Ascending aorta (tissue), 2 donors: ENCODE measurements around the gene UNC5C. TPM values are rescaled to one million over a fixed set of nuclear protein-coding genes. Genes with fewer than 3 reads are reported as not detected.

Source experiments
- DNase-seq, 2 donors: peaks; one replicate each; pipeline ENCODE4 v3.0.0-alpha.2; 2019; ENCODE audit warnings: low spot score in 2 of 2
- H3K27ac ChIP-seq, 2 donors: fragments of 200-600 bp; sonication (generic); one replicate each; pipeline ENCODE4 v1.5.1; 2016 to 2017; ENCODE audit warnings: mild to moderate bottlenecking in 1 of 2
- H3K27me3 ChIP-seq: fragments of 200-600 bp; sonication (generic); one replicate; pipeline ENCODE4 v1.5.1; 2017
- H3K36me3 ChIP-seq, 2 donors: fragments of 200-600 bp; sonication (generic); one replicate each; pipeline ENCODE4 v1.5.1; 2016
- H3K4me1 ChIP-seq, 2 donors: fragments of 200-600 bp; sonication (generic); one replicate each; pipeline ENCODE4 v1.5.1; 2016 to 2017; ENCODE audit warnings: mild to moderate bottlenecking in 1 of 2
- H3K4me3 ChIP-seq, 2 donors: fragments of 200-600 bp; sonication (generic); one replicate each; pipeline ENCODE4 v1.5.1; 2016 to 2017; ENCODE audit warnings: mild to moderate bottlenecking in 1 of 2
- H3K9me3 ChIP-seq, 2 donors: fragments of 200-600 bp; sonication (generic); one replicate each; pipeline ENCODE4 v1.5.1; 2016
- intact Hi-C: fragments of 100-400 bp; cut with DNase I; formaldehyde crosslinking; loops from one replicate; pipeline ENCODE4 v1.15.1; 2023
- total RNA-seq: library from RNA; depleted of rRNA; stranded (reverse); fragments of >200 nt; gene quantifications from one replicate; pipeline ENCODE4 v1.1.0, GENCODE V29; 2016
- TF ChIP-seq, protein P1 (sequence below), 3 experiments: fragments of 200-600 bp in 2 of 3; fragments of 450-650 bp in 1 of 3; sonication (generic) in 2 of 3; IDR thresholded peaks; one replicate each; pipeline ENCODE4 v1.5.1; 2016 to 2019; ENCODE audit warnings: antibody characterized with exemption in 3 of 3, mild to moderate bottlenecking in 1 of 3, moderate library complexity in 1 of 3

The UNC5C gene
- total RNA-seq, 1 donor from 2014 or later: 13.3 TPM

DNA sequence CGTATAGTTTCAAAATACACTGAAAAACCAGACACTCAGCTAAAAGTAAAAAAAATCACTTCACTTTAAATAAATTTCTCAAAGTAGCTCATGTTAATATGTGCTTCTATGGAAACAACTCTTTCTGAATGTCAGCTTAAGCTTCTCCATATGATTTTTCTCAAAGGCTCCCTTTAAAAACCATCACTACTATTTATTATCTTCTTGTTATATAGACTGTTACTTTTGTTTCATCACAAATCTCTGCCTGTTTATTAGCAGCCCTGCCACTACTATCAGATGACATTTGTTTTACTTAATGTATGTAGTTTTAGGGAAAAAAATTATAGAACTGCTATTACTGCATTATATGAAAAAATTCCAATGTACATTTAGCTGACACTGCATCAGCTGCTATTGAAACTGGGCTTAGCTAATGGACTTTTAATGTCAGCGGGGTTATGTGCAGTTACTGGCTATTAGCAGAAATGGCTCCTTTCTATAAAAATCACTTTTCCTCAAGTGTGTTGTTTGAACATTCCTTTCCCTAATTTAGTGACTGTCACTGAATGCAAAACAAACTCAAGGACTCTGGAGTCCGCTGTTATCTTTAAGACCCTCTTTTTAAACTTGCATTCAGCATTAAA lies 10.8 kb downstream of the UNC5C start:
- DNase-seq: no peak
- Histone ChIP-seq H3K27ac (peak overlapping the region; percentile 93 to 96), H3K36me3 (no peaks in the 10 kb centered on the region), H3K9me3 (no peaks in the 10 kb centered on the region), H3K27me3 (no peaks in the 10 kb centered on the region), H3K4me1 (peaks cover 0 to 2% of the 10 kb centered on the region in 2 donors), H3K4me3 (peak overlapping the region in 1 of 2 donors; percentile 98)
- intact Hi-C loops: no loop called here
- TF ChIP-seq, protein P1, sequence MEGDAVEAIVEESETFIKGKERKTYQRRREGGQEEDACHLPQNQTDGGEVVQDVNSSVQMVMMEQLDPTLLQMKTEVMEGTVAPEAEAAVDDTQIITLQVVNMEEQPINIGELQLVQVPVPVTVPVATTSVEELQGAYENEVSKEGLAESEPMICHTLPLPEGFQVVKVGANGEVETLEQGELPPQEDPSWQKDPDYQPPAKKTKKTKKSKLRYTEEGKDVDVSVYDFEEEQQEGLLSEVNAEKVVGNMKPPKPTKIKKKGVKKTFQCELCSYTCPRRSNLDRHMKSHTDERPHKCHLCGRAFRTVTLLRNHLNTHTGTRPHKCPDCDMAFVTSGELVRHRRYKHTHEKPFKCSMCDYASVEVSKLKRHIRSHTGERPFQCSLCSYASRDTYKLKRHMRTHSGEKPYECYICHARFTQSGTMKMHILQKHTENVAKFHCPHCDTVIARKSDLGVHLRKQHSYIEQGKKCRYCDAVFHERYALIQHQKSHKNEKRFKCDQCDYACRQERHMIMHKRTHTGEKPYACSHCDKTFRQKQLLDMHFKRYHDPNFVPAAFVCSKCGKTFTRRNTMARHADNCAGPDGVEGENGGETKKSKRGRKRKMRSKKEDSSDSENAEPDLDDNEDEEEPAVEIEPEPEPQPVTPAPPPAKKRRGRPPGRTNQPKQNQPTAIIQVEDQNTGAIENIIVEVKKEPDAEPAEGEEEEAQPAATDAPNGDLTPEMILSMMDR (IDR thresholded peaks at IDR 0.05): no peak

DNA sequence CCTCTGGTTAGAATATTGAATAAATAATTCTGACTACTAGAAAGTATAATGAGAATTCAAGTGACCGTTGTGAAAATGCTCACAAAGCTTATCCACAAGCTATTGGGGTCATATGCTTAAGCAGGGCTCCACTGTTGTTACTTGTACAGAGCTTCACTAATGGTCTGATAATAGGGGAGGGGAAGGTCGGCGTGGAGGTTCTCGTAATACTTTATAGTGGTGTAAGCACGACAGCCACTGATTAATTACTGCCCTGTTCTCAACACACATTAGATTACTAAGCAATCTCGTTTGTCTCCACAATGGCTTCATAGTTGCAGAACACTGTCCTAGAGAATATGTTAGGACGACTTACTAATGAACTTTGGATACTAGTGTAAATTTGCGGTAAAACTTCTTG lies 11.6 kb downstream of the UNC5C start:
- H3K27me3 ChIP-seq: no peaks in the 10 kb centered on the region

DNA sequence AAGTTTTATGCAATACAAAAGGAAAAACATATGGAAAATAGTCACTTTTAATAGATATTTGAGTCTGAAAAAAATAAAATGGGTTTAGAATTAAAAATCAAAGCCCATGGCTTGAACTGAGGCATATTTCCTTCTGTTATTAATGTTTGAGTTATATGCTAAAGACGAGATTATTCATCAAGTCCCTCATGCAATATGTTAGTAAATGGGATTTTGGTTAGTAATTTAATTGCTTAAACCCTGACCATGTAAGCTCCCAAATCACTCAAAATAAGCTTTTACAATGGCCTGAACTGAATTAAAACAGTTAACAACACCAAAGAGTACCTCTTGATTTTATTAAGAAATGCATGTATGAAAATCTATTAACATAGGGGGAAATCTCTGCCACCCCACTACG lies 12.1 kb downstream of the UNC5C start:
- peaks cover 0 to 2% of the 10 kb centered on the region in 2 donors for H3K4me1 ChIP-seq
- intact Hi-C loops: no loop called here
- no peaks in the 10 kb centered on the region for H3K27me3 ChIP-seq
- TF ChIP-seq, protein P1 (IDR thresholded peaks at IDR 0.05): no peak
- H3K27ac ChIP-seq: peak overlapping the region; percentile 93 to 96
- peak overlapping the region in 1 of 2 donors; percentile 98 for H3K4me3 ChIP-seq
- no peak for DNase-seq
- H3K9me3 ChIP-seq: no peaks in the 10 kb centered on the region
- no peaks in the 10 kb centered on the region for H3K36me3 ChIP-seq

More for the DNA sequence above, 11.6 kb downstream of the UNC5C start:
- H3K9me3 ChIP-seq: no peaks in the 10 kb centered on the region
- peaks cover 0 to 2% of the 10 kb centered on the region in 2 donors for H3K4me1 ChIP-seq
- H3K27ac ChIP-seq: peak overlapping the region; percentile 93 to 96
- no peaks in the 10 kb centered on the region for H3K36me3 ChIP-seq
- DNase-seq: no peak
- intact Hi-C loops: no loop called here
- TF ChIP-seq, protein P1 (IDR thresholded peaks at IDR 0.05): no peak
- H3K4me3 ChIP-seq: peak overlapping the region in 1 of 2 donors; percentile 98

DNA sequence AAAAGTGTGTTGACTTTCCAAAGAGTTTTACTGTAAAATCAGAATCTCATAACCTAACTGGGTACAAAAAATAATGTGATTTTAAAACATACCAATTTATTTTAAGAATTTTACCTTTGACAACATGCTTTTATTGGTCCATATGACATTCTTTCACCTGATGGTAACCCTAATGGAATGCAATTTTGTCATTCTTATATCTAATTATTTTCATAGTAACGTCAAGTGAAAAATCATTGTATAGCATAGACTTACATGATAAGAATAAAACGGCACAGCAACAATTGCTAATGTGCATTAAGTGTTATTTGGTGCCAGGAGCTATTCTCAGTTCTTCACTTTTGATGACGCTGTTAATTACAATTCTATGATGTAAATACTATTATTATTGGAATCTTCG lies 13.6 kb downstream of the UNC5C start:
- H3K4me3 ChIP-seq: peak overlapping the region in 1 of 2 donors; percentile 18

DNA sequence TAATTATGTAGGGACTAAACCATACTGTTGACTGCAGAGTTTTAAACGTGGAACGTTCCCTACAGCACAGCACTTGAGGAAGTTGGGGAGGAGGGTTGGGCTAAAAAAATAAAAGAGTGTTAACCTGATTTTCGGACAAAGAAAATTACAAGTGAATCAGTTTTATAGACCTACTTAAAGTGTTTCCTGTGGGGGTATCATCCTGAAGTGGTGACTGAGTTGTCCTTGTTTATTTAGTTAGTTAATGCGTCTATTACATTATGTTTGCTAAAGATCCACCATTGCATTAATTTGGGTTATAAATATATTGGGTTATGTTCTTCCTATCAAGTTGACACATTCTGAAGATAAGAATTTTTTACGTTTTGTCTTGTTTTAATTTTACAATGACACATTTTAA lies 14.7 kb downstream of the UNC5C start:
- H3K4me1 ChIP-seq: peaks cover 0 to 2% of the 10 kb centered on the region in 2 donors
- H3K4me3 ChIP-seq: peak overlapping the region in 1 of 2 donors; percentile 18
- H3K36me3 ChIP-seq: no peaks in the 10 kb centered on the region
- H3K27me3 ChIP-seq: no peaks in the 10 kb centered on the region
- peak overlapping the region; percentile 40 to 47 for H3K27ac ChIP-seq
- TF ChIP-seq, protein P1 (IDR thresholded peaks at IDR 0.05): no peak
- intact Hi-C loops: no loop called here
- H3K9me3 ChIP-seq: no peaks in the 10 kb centered on the region
- DNase-seq: no peak

More for the DNA sequence above, 13.6 kb downstream of the UNC5C start:
- TF ChIP-seq, protein P1 (IDR thresholded peaks at IDR 0.05): no peak
- no peak for DNase-seq
- Histone ChIP-seq H3K36me3 (no peaks in the 10 kb centered on the region), H3K4me1 (peaks cover 0 to 2% of the 10 kb centered on the region in 2 donors), H3K27me3 (no peaks in the 10 kb centered on the region), H3K27ac (peak overlapping the region; percentile 24 to 96), H3K9me3 (no peaks in the 10 kb centered on the region)
- intact Hi-C loops: no loop called here
